ENCODE measurements around the gene RBM14.

Gene RBM14

DNA sequence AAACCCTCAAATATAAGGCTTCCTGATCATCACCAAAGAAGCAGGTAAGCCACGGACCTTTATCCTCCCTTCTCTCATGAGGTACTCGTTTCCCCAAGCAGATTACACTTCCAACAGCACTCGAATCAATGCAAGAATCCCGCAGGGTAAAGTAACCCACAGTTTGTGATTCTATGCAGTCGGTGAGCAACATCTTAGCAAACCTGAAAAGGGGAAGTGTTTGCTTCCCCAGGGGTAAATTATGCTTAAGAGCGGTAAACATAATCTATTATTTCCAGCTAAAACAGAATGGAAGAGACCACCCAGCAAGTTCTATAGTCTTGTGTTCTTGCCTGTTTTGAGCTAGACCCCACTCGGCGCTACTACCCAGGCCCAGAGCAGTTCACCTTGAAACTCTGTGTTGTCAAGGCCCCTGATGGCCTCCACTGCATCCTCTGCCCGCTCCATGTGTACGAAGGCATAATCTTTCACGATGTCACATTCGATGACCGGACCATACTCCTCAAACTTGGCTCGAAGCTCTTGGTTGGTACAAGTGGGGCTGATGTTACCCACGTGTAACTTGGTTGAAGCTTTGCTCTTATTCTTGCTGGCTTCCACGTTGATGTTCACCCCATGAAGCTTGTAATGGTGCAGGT lies 60.0 kb downstream of the RBM14 start:
- in situ Hi-C loops (cut with HindIII; ENCODE audit: low sequenced_read_pairs) = loop anchor here (5.0 kb wide), 1 partner anchor 54 kb away; no protein-coding TSS in a partner anchor

Measured in endothelial cell of hepatic sinusoid (primary cell).